Measurements from ENCODE around the gene AMBP.

DNA sequence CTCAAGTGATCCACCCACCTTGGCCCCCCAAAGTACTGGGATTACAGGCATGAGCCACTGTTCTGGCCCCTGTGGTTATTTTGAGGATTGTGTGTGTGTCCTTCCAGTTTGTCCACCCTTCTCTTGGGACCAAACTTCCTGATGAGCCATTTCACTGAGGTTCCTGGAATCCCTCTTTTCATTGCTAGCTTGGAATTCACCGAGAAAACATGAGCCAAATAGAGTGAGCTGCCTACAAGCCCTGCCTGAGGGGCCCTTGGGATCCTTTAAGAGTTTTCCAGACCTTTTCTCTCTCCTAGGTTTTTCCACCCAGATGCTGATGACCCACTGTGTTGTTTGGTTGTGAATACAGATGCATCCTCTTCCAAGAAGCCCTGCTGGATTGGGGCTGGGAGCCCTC, 34.2 kb upstream of the AMBP start:
- TF ChIP-seq CTCF (conservative IDR thresholded peaks at IDR 0.05; ENCODE audit: low read length), result no peak
- TF ChIP-seq EZH2phosphoT487 (IDR thresholded peaks at IDR 0.05; ENCODE audit: borderline replicate concordance), result no peak
